Measurements from ENCODE around the gene CIT. TPM values are rescaled to one million over a fixed set of nuclear protein-coding genes. Genes with fewer than 3 reads are reported as not detected.

CIT gene
- polyA plus RNA-seq (2012; ENCODE audit: insufficient read depth, insufficient read length, low read depth), result 4.8 TPM

- no peak for TF ChIP-seq CTCF (IDR thresholded peaks at IDR 0.05; ENCODE audit: low read depth, low read length)
- DNase-seq, result peak; percentile 94
- peak within 1 kb of the TSS; percentile 93 for H3K4me3 ChIP-seq (ENCODE audit: low read depth, low read length)
- H3K9me3 ChIP-seq, result no peaks in the 10 kb centered on the region
- H3K27me3 ChIP-seq, result no peaks in the 10 kb centered on the region
- H3K4me1 ChIP-seq, result no peaks in the 10 kb centered on the region; the same call in 1 of the 2 replicates
- peaks cover 12% of the 10 kb centered on the region for H3K36me3 ChIP-seq
These were observed at the start of gene CIT for GRCh38 chr12:119876761-119877638. TSS of gene CIT (minus strand) at chr12:119877320. CDS start at chr12:119876168, 1,152 bp downstream.

GRCh38 chr12:119925269-119925668, 48.1 kb upstream of the CIT start:
- DNase-seq, result no peak
- Histone ChIP-seq H3K4me3 (ENCODE audit: low read depth, low read length) (no peak overlapping the region), H3K27me3 (0 out of 2 replicates have a peak, but pooled peaks cover 5% of the 10 kb centered on the region), H3K36me3 (no peaks in the 10 kb centered on the region), H3K4me1 (no peaks in the 10 kb centered on the region), H3K9me3 (no peaks in the 10 kb centered on the region)
- TF ChIP-seq CTCF (IDR thresholded peaks at IDR 0.05; ENCODE audit: low read depth, low read length), result no peak

GRCh38 chr12:119920064-119920463, 42.9 kb upstream of the CIT start:
- Histone ChIP-seq H3K27me3 (0 out of 2 replicates have a peak, but pooled peaks cover 5% of the 10 kb centered on the region), H3K9me3 (no peaks in the 10 kb centered on the region), H3K4me3 (ENCODE audit: low read depth, low read length) (no peak overlapping the region), H3K4me1 (no peaks in the 10 kb centered on the region), H3K36me3 (no peaks in the 10 kb centered on the region)
- no peak for TF ChIP-seq CTCF (IDR thresholded peaks at IDR 0.05; ENCODE audit: low read depth, low read length)
- no peak for DNase-seq

- H3K4me1 ChIP-seq, result no peaks in the 10 kb centered on the region
- no peaks in the 10 kb centered on the region for H3K36me3 ChIP-seq
- H3K9me3 ChIP-seq, result no peaks in the 10 kb centered on the region
- TF ChIP-seq CTCF (IDR thresholded peaks at IDR 0.05; ENCODE audit: low read depth, low read length), result no peak
- no peak for DNase-seq
- no peak overlapping the region for H3K4me3 ChIP-seq (ENCODE audit: low read depth, low read length)
- H3K27me3 ChIP-seq, result no peaks in the 10 kb centered on the region
These were observed 38.9 kb upstream of the CIT start for GRCh38 chr12:119915894-119916510.

GRCh38 chr12:119914666-119915065, 37.5 kb upstream of the CIT start:
- Histone ChIP-seq H3K36me3 (no peaks in the 10 kb centered on the region), H3K4me3 (ENCODE audit: low read depth, low read length) (no peak overlapping the region), H3K27me3 (no peaks in the 10 kb centered on the region), H3K9me3 (no peaks in the 10 kb centered on the region), H3K4me1 (no peaks in the 10 kb centered on the region)
- no peak for DNase-seq
- no peak for TF ChIP-seq CTCF (IDR thresholded peaks at IDR 0.05; ENCODE audit: low read depth, low read length)
